PC-9 (cell line): Measurements from ENCODE around the gene PRKACG. TPM values are rescaled to one million over a fixed set of nuclear protein-coding genes. Genes with fewer than 3 reads are reported as not detected.

Experiments
- BruUV-seq: library from RNA; stranded (reverse); fragments of 400-500 nt; replicated peaks from 2 replicates; lab custom pipeline; 2021; lab: Mats Ljungman, UMichigan
- CTCF ChIA-PET: fragments of 300-600 bp; sonication (Branson Sonifier 250); formaldehyde crosslinking; loops from one replicate; lab custom pipeline; 2022; ENCODE audit warnings: antibody characterized with exemption; lab: Charles Lee
- POLR2A ChIA-PET: fragments of 300-600 bp; sonication (Branson Sonifier 250); formaldehyde crosslinking; loops from one replicate; lab custom pipeline; 2022; ENCODE audit warnings: antibody characterized with exemption; ENCODE audit not compliant: unreplicated experiment; lab: Charles Lee
- DNase-seq, 2 experiments: peaks; one replicate each; pipeline versions ENCODE4 v3.0.0 to v3.0.0-alpha.2; 2015 to 2022; ENCODE audit warnings: mixed read lengths in 1 of 2
- H2AFZ ChIP-seq: fragments of 200-600 bp; sonication (generic); 2 replicates; pipeline ENCODE4 v1.8.1; 2017; ENCODE audit warnings: antibody characterized with exemption
- H3F3A ChIP-seq: fragments of 200-600 bp; sonication (generic); 2 replicates; pipeline ENCODE4 v1.8.1; 2017; ENCODE audit warnings: antibody characterized with exemption, mild to moderate bottlenecking, low read depth; ENCODE audit not compliant: insufficient read depth
- H3K27ac ChIP-seq: fragments of 200-600 bp; sonication (generic); 2 replicates; pipeline ENCODE4 v1.6.1; 2016; ENCODE audit warnings: mixed run types
- H3K27me3 ChIP-seq: fragments of 200-600 bp; sonication (generic); 2 replicates; pipeline ENCODE4 v1.6.1; 2016; ENCODE audit warnings: low read depth, mixed run types; ENCODE audit not compliant: insufficient read depth
- H3K36me3 ChIP-seq: fragments of 200-600 bp; sonication (generic); 2 replicates; pipeline ENCODE4 v1.6.1; 2016; ENCODE audit warnings: low read depth, mixed run types
- H3K4me1 ChIP-seq: fragments of 200-600 bp; sonication (generic); replicated peaks from 2 replicates; pipeline ENCODE4 v1.6.1; 2016; ENCODE audit warnings: mixed run types; ENCODE audit not compliant: insufficient read depth
- H3K4me2 ChIP-seq: fragments of 200-600 bp; sonication (generic); 2 replicates; pipeline ENCODE4 v1.6.1; 2017; ENCODE audit warnings: mixed run types
- H3K4me3 ChIP-seq: fragments of 200-600 bp; sonication (generic); 2 replicates; pipeline ENCODE4 v1.6.1; 2016; ENCODE audit warnings: mixed run types
- H3K79me2 ChIP-seq: fragments of 200-600 bp; sonication (generic); 2 replicates; pipeline ENCODE4 v1.6.1; 2017; ENCODE audit warnings: low read depth, mixed run types
- H3K9me2 ChIP-seq: fragments of 200-600 bp; sonication (generic); 2 replicates; pipeline ENCODE4 v1.8.1; 2017; ENCODE audit warnings: mild to moderate bottlenecking; ENCODE audit not compliant: insufficient read depth
- H3K9me3 ChIP-seq: fragments of 200-600 bp; sonication (generic); 2 replicates; pipeline ENCODE4 v1.8.1; 2016; ENCODE audit warnings: low read depth; ENCODE audit not compliant: insufficient read depth
- H4K20me1 ChIP-seq: fragments of 200-600 bp; sonication (generic); 2 replicates; pipeline ENCODE4 v1.8.1; 2017; ENCODE audit not compliant: insufficient read depth
- EZH2 ChIP-seq: fragments of 200-600 bp; sonication (generic); IDR thresholded peaks from 2 replicates; pipeline ENCODE4 v1.8.0; 2017; ENCODE audit warnings: antibody characterized with exemption, low read depth
- intact Hi-C: fragments of 100-400 bp; cut with micrococcal nuclease; formaldehyde crosslinking; loops from one replicate; pipeline ENCODE4 v1.10.0; 2022; ENCODE audit not compliant: unreplicated experiment
- total RNA-seq: library from RNA; stranded (reverse); gene quantifications from 2 replicates; pipeline ENCODE4 v1.2.3, GENCODE V29; 2021
- TF ChIP-seq, protein P1 (sequence below): fragments of 200-600 bp; sonication (generic); conservative IDR thresholded peaks from 2 replicates; pipeline ENCODE4 v1.6.1; 2017; ENCODE audit warnings: mixed run types, antibody characterized with exemption, mild to moderate bottlenecking, moderate library complexity

PRKACG gene
- total RNA-seq, 1 experiment from 2014 or later = not detected

DNA sequence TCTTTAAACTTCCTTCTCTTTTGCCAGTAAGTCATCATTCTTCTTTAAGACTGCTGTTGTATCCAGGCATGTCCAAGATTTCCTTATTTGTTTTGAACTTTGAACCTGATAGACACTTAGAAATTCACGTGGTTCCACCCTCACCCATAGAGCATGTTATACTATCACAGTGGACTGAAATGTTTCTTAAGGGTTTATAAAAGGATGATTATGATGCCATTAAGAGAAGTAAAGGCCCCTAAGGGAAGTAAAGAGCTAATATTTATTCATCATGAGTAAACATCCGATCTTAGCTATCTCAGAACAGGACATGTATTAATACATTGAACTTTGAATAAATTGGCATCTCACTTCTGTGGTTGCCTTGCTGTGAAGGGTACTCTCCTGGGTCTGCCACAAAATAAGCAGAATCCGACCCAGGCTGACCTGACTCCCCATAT, 49.8 kb downstream of the PRKACG start:
- H3K4me1 ChIP-seq = no peaks in the 10 kb centered on the region
- H3K9me2 ChIP-seq = no peaks in the 10 kb centered on the region
- no peaks in the 10 kb centered on the region for H3F3A ChIP-seq
- peaks cover 61% of the 10 kb centered on the region for H3K27me3 ChIP-seq
- TF ChIP-seq, protein P1, sequence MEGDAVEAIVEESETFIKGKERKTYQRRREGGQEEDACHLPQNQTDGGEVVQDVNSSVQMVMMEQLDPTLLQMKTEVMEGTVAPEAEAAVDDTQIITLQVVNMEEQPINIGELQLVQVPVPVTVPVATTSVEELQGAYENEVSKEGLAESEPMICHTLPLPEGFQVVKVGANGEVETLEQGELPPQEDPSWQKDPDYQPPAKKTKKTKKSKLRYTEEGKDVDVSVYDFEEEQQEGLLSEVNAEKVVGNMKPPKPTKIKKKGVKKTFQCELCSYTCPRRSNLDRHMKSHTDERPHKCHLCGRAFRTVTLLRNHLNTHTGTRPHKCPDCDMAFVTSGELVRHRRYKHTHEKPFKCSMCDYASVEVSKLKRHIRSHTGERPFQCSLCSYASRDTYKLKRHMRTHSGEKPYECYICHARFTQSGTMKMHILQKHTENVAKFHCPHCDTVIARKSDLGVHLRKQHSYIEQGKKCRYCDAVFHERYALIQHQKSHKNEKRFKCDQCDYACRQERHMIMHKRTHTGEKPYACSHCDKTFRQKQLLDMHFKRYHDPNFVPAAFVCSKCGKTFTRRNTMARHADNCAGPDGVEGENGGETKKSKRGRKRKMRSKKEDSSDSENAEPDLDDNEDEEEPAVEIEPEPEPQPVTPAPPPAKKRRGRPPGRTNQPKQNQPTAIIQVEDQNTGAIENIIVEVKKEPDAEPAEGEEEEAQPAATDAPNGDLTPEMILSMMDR = no peak
- TF ChIP-seq EZH2 = no peak
- H4K20me1 ChIP-seq = no peaks in the 10 kb centered on the region
- no peak overlapping the region for H3K4me3 ChIP-seq
- ChIA-PET CTCF (no interaction called here), POLR2A (no interaction called here)
- no peaks in the 10 kb centered on the region for H3K9me3 ChIP-seq
- intact Hi-C loops = loop anchor here (10.0 kb wide), 1 partner anchor 49 kb away; no protein-coding TSS in a partner anchor
- no peak for DNase-seq
- H3K36me3 ChIP-seq = no peaks in the 10 kb centered on the region
- H3K79me2 ChIP-seq = no peaks in the 10 kb centered on the region
- no TSS peak for BruUV-seq
- no peak overlapping the region for H3K4me2 ChIP-seq
- no peak overlapping the region for H3K27ac ChIP-seq
- H2AFZ ChIP-seq = no peak overlapping the region

GRCh38 chr9:68963416-68963815, 50.5 kb downstream of the PRKACG start:
- no peaks in the 10 kb centered on the region for H4K20me1 ChIP-seq
- BruUV-seq = no TSS peak
- no peak for DNase-seq
- no peaks in the 10 kb centered on the region for H3F3A ChIP-seq
- no peak overlapping the region for H3K4me3 ChIP-seq
- no peaks in the 10 kb centered on the region for H3K4me1 ChIP-seq
- no peak overlapping the region for H3K27ac ChIP-seq
- H3K36me3 ChIP-seq = no peaks in the 10 kb centered on the region
- ChIA-PET CTCF (no interaction called here), POLR2A (no interaction called here)
- TF ChIP-seq, protein P1 = no peak
- no peak for TF ChIP-seq EZH2
- H3K4me2 ChIP-seq = no peak overlapping the region
- peaks cover 61% of the 10 kb centered on the region for H3K27me3 ChIP-seq
- intact Hi-C loops = loop anchor here (10.0 kb wide), 1 partner anchor 49 kb away; no protein-coding TSS in a partner anchor
- no peak overlapping the region for H2AFZ ChIP-seq
- H3K79me2 ChIP-seq = no peaks in the 10 kb centered on the region
- H3K9me3 ChIP-seq = no peaks in the 10 kb centered on the region
- no peaks in the 10 kb centered on the region for H3K9me2 ChIP-seq

Other genes starting within 250 kb of the PRKACG start
- gene FXN, start 21.6 kb upstream of the PRKACG start, total RNA-seq = 12.0 and 19.5 TPM in 2 replicates
- 120 and 143 TPM in 2 replicates for gene TJP2, start 160.2 kb upstream of the PRKACG start, total RNA-seq